BE2C (cell line): ENCODE measurements around the gene KRTAP10-3.

Experiments used
- DNase-seq: peaks from one replicate; pipeline ENCODE4 v3.0.0-alpha.2; 2020
- H3K27me3 ChIP-seq: fragments of 250-450 bp; sonication (Bioruptor Pico); 2 replicates; pipeline ENCODE4 v1.5.1; 2020; ENCODE audit warnings: mild to moderate bottlenecking
- H3K36me3 ChIP-seq: fragments of 250-450 bp; sonication (Bioruptor Pico); 2 replicates; pipeline ENCODE4 v1.5.1; 2020; ENCODE audit warnings: mild to moderate bottlenecking
- H3K4me1 ChIP-seq: fragments of 250-450 bp; sonication (Bioruptor Pico); 2 replicates; pipeline ENCODE4 v1.5.1; 2020
- H3K4me3 ChIP-seq: 2 replicates; pipeline ENCODE4 v1.5.1; 2011; ENCODE audit warnings: low read depth, low read length
- H3K9me3 ChIP-seq: fragments of 250-450 bp; sonication (Bioruptor Pico); 2 replicates; pipeline ENCODE4 v1.5.1; 2020
- TF ChIP-seq, protein P1 (sequence below): IDR thresholded peaks from 2 replicates; pipeline ENCODE4 v1.5.1; 2012; ENCODE audit warnings: mild to moderate bottlenecking, low read depth, low read length

The KRTAP10-3 gene

DNA sequence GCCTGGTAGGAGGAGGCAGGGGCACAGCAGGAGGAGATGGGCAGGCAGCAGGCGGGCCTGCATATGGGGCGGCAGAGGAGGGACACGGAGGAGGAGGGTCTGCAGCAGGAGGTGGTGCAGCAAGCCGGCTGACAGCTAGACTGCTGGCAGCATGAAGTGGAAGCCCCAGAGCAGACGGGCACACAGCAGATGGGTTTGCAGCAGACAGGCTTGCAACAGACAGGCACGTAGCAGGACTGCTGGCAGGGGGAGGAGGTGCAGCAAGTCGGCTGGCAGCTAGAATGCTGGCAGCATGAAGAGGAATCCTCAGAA is 21.2 kb upstream of the KRTAP10-3 start:
- Histone ChIP-seq H3K4me1 (no peaks in the 10 kb centered on the region), H3K27me3 (peaks cover 7% of the 10 kb centered on the region; the same call in 1 of the 2 replicates), H3K4me3 (no peak overlapping the region), H3K36me3 (no peaks in the 10 kb centered on the region), H3K9me3 (no peaks in the 10 kb centered on the region)
- DNase-seq: no peak
- TF ChIP-seq, protein P1, sequence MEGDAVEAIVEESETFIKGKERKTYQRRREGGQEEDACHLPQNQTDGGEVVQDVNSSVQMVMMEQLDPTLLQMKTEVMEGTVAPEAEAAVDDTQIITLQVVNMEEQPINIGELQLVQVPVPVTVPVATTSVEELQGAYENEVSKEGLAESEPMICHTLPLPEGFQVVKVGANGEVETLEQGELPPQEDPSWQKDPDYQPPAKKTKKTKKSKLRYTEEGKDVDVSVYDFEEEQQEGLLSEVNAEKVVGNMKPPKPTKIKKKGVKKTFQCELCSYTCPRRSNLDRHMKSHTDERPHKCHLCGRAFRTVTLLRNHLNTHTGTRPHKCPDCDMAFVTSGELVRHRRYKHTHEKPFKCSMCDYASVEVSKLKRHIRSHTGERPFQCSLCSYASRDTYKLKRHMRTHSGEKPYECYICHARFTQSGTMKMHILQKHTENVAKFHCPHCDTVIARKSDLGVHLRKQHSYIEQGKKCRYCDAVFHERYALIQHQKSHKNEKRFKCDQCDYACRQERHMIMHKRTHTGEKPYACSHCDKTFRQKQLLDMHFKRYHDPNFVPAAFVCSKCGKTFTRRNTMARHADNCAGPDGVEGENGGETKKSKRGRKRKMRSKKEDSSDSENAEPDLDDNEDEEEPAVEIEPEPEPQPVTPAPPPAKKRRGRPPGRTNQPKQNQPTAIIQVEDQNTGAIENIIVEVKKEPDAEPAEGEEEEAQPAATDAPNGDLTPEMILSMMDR: no peak

DNA sequence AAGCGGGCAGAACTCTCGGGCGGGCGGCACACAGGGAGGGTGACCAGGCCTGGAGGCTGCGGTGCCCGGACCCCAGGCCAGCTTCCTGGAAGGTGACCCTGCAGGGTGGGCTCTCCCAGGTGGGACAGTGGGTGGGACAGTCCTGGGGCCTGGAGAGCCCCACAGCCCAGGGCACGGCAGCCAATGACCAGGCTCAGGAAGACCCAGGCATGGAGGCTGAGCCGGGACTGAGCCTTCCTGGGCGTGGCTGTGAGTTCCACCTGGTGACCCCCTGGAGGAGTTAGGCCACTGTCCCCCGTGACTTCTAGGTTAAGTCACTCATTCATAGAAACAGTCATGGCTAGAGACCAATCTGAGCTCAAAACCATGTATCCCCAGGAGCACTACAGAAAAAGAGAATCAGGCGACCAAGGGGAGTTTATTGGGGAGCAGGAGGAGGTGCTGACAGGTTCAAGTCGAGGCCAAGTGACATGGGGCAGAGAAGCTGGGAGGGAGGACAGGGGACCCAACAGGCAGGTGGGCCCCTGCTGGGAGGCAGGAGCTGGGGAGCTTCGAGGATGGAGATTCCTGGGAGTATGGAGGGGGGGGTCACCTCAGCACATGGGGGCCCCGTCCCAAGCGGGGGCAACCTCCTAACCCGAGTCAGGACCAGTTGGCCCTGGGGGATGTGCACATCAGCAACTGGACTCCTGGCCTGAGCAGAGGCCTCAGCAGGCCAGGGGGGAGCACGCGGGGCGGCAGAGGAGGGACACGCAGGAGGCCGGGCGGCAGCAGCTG is 20.6 kb upstream of the KRTAP10-3 start:
- Histone ChIP-seq H3K27me3 (peaks cover 7% of the 10 kb centered on the region; the same call in 1 of the 2 replicates), H3K4me1 (no peaks in the 10 kb centered on the region), H3K9me3 (no peaks in the 10 kb centered on the region), H3K4me3 (no peak overlapping the region), H3K36me3 (no peaks in the 10 kb centered on the region)
- no peak for DNase-seq
- TF ChIP-seq, protein P1: no peak

DNA sequence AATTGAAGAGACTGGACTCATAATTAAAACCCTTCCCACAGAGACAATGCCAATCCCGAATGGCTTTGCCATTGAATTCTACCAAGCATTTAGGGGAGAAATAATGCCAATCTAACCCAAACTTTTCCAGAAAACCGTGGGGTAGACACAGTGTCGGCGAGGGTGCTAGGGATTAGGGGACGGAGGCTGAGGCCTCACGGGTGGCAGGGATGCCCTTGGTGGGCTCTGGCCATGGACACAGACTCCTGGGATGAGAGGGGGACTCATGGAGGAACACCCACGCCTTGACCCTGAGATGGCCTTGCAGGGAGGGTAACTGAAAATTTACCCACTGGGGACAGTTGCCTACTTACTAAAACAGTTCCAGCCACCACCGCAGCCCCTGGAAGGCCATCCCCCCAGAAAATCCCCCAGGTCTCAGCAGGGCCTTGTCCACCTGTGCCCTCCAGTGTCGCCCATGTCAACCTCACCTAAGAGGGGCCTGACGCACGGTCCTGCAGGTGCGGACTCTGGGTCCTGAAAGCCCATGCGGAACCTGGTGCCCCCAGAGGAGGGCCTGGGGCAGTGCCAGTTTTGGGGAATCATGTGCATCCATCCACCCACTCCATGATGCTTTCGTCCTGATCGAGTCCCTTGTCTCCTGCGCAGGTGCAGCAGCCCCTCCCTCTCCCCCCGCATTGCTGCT is 19.9 kb upstream of the KRTAP10-3 start:
- Histone ChIP-seq H3K27me3 (peaks cover 7% of the 10 kb centered on the region), H3K4me1 (no peaks in the 10 kb centered on the region)
- TF ChIP-seq, protein P1: no peak

DNA sequence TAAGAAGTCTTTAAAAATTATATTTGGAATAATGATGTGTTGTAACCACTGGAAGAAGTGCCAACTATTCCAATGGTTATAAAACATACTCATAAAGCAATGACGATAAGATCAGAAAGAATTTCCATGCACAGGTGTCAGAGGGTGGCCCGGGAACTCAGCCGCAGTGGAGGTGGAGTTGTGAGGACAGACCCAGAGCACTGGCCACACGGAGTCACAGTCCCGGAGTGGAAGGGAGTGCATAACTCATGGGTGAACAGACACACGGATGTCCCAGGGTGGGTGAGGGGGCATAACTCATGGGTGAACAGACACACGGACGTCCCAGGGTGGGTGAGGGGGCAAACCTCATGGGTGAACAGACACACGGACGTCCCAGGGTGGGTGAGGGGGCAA is 17.4 kb upstream of the KRTAP10-3 start:
- no peaks in the 10 kb centered on the region for H3K4me1 ChIP-seq
- no peak overlapping the region for H3K4me3 ChIP-seq
- H3K9me3 ChIP-seq: no peaks in the 10 kb centered on the region
- TF ChIP-seq, protein P1: no peak
- DNase-seq: no peak
- H3K27me3 ChIP-seq: peaks cover 16% of the 10 kb centered on the region
- H3K36me3 ChIP-seq: no peaks in the 10 kb centered on the region

More for the DNA sequence above, 19.9 kb upstream of the KRTAP10-3 start:
- Histone ChIP-seq H3K36me3 (no peaks in the 10 kb centered on the region), H3K4me3 (no peak overlapping the region), H3K9me3 (no peaks in the 10 kb centered on the region)
- DNase-seq: no peak

DNA sequence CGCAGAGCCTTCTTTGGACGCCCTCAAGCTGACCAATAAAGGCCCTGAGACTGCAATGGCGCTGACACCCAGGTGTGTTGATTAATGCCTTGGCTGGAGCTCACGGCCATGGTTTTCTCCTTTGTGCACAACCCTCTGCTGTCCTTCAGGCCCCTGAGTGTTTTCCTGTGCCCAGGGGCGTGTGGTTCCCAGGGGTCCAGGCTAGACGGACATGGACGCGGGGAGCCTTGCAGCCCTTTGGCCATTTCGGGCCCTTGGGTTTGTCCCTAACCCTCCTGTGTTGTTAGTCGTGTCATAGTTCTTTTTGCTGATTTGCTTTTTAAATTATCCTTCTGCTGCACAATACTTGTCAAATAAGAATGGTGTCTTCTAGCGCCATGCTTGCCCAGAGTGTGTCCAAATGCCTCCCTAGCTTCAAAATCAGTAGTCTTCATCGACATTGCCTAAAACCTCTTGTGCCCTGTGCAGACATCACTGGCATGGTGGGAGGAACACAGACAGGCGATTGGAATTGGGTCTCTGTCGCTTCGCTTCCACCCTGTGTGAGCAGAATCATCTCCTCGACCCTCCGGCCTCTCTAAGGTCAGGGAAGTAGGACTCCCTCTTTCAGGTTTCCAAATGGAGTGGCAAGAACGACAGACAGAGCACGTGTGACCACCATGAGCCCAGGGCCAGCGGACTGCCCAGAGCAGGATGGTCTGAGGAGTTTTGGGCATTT is 16.9 kb upstream of the KRTAP10-3 start:
- Histone ChIP-seq H3K27me3 (peaks cover 16% of the 10 kb centered on the region), H3K4me3 (no peak overlapping the region)
- TF ChIP-seq, protein P1: no peak

More for the DNA sequence above, 16.9 kb upstream of the KRTAP10-3 start:
- no peaks in the 10 kb centered on the region for H3K9me3 ChIP-seq
- DNase-seq: no peak
- no peaks in the 10 kb centered on the region for H3K36me3 ChIP-seq
- no peaks in the 10 kb centered on the region for H3K4me1 ChIP-seq
